GM18526 (cell line): ENCODE results near the gene PIAS2.
A peak's percentile ranks its signal among the peaks of the same experiment; 100 is the strongest.

ENCODE experiments used
- POLR2A ChIP-seq: IDR thresholded peaks from 3 replicates; pipeline ENCODE4 v1.6.1; 2011; ENCODE audit not compliant: insufficient read length; ENCODE audit errors: extremely low read depth

The PIAS2 gene, protein sequence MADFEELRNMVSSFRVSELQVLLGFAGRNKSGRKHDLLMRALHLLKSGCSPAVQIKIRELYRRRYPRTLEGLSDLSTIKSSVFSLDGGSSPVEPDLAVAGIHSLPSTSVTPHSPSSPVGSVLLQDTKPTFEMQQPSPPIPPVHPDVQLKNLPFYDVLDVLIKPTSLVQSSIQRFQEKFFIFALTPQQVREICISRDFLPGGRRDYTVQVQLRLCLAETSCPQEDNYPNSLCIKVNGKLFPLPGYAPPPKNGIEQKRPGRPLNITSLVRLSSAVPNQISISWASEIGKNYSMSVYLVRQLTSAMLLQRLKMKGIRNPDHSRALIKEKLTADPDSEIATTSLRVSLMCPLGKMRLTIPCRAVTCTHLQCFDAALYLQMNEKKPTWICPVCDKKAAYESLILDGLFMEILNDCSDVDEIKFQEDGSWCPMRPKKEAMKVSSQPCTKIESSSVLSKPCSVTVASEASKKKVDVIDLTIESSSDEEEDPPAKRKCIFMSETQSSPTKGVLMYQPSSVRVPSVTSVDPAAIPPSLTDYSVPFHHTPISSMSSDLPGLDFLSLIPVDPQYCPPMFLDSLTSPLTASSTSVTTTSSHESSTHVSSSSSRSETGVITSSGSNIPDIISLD

DNA sequence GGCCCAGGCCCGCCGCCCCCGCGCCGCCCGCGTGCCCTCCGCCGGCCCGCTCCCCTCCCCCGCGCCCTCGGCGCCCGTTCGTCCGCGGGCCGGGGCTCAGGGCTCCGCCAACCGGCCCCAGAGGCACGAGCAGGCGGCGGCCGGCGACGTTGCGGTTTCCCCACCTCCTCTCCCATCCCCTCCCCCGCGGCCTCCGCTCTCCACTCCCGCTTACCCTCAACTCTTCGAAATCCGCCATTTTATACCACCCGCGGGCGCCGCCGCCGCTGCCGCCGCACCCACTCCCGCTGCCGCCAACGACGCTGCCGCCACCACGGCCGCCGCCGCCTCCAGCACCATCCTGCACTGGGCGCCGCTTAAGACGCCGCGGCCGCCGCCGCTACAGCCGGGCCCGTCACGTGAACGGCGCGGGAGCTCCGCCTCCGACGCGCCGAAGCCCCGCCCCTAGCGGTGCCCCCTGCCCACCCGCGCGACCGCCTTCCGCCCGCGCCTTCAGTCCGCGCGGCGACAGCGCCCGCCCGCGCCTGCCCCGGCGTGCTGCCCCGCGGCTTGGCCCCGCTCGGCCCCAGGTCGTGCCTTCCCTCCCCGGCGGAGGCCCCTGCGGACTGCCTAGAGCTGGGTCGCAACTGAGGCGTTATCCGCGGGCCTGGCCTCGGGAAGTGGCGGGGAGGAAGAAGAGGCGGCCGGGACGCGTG lies at the start of gene PIAS2, which contains the start of gene KATNAL2:
Gene PIAS2, minus strand, starts transcription at position 400 of the 695 bp plus-strand sequence. Its CDS starts 162 bp downstream, at position 238.
Gene KATNAL2, plus strand, starts transcription at position 495 of the 695 bp plus-strand sequence. CDS start 29,271 bp downstream, outside the sequence.
- TF ChIP-seq POLR2A, result peak; percentile 93

DNA sequence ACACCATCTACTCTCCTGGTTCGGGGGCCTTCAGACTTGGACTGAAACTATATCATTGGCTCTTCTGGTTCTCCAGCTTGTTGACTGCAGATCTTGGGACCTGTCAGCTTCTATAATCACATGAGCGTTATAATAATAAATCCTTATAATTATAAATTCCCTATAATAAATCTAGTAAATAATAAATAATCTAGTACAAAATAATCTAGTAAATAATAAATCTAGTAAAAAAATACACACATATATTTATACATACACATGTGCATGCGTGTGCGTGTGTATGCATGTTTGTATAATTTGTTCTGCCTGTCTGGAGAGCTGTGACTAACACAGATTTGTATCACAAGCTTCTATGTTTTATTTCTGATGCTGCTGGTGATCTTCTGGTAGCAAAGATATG lies 40.9 kb upstream of the PIAS2 start:
- TF ChIP-seq POLR2A, result no peak

DNA sequence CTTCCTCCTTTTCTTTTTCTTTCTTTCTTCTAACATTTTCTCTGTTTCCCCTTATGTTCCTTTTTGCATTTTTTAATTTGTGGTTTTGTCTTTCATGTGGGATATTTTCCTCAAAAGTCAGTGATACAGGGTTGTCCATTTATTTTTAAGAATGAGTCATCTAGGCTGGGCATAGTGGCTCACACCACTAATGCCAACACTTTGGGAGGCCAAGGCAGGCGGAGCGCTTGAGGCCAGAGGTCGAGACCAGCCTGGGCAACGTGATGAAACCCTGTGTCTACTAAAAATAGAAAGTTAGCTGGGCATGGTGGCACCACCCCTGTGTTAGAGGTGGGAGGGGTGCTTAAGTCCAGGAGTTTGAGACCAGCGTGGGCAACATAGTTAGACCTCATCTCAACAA lies 35.9 kb upstream of the PIAS2 start:
- TF ChIP-seq POLR2A, result no peak

DNA sequence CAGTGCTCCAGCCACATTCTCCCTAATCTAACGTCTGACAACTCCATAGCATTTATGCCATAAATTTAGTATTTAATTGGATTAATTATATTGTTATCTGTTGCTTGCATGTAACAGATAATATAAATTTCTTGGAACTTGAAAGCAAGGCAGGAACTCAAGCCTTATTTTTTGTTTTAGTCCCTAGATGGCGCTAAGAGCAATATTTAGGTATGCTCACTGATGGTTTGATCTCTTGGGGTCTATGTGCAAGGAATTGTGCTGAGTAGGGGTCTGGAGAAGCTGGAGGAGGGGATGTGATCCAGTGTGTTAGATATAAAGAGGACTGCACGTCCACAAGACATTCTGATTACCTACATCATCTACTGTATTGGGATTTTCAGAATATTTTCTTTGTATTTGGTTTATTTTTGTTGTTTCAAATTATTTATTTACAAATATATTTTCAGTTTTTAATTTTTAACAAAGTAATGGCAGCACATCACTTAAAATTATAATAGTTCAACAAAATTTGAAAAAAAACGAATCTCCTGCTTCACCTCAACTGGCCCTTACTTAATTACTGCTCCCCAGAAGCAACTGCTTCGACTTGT lies 32.9 kb upstream of the PIAS2 start:
- no peak for TF ChIP-seq POLR2A

DNA sequence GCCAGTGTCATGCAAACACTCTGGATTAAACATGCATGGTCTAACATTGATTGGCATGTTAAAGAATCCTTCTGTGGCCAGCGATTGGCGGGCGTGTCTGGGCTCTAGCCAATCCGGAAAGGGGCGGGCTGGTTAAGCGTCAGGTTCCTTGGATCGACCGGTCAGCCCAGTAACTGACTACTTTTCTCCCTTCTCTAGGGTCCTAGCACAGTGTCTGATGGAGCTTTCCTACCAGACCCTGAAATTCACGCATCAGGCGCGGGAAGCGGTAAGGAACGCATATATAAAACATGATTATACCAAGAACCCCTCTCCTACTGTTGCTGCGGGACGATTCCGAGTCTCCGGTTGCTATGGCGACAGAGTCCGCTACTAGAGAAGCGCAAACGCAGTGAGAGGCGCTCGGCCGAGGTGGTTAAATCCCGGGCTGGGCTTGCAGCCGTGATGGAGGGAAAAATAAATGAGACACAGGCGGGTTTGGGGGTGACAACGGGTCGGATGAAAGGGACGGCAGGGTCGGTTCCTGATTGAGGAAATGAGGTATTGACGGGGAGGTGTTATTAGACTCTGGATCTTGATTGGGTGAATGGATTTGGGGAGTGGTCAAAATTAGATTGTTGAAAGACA lies 29.5 kb upstream of the PIAS2 start:
- TF ChIP-seq POLR2A, result no peak

DNA sequence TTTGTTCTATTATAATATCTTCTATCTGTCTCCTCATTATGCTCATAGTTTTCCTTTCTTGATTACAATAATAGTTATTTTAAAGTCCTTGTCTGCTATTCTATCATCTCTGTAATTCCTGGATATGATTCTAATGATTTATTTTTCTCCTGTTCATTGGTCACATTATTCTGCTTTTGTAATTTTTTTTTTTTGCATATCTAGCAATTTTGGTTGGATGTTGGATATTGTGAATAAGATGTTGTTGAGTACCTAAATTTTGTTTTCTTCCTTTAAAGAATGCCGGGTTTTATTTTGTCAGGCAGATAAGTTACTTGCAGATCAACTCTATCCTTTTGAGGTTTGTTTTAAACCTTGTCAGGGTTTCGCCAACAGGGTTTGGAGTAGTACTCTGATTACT lies 25.3 kb upstream of the PIAS2 start:
- TF ChIP-seq POLR2A, result no peak

DNA sequence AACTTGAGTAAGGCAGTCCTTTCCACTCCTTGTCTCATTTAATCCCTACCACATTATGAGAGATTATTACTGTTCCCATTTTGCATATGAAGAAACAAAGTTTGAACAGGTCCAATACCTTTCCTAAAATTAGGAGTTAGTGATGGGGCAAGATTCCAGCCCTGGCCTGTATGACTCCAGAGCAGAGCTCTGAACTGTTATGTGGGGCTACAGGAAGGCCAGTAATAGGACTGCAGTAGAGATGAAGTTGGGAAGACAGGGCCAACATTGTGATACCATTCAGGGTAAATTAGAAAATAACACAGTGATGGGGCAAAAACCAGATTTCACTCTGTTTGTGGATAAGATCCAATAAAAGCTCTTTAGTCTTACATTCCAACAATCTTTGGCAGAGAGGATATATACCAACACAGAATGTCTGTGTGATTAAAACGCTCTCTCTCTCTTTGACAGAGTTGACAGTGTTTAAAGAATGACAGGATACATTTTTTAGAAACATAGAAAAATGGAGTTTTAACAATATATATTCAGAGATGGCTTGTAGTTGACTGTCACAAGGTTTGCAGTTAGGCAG lies 22.8 kb upstream of the PIAS2 start:
- TF ChIP-seq POLR2A, result no peak

DNA sequence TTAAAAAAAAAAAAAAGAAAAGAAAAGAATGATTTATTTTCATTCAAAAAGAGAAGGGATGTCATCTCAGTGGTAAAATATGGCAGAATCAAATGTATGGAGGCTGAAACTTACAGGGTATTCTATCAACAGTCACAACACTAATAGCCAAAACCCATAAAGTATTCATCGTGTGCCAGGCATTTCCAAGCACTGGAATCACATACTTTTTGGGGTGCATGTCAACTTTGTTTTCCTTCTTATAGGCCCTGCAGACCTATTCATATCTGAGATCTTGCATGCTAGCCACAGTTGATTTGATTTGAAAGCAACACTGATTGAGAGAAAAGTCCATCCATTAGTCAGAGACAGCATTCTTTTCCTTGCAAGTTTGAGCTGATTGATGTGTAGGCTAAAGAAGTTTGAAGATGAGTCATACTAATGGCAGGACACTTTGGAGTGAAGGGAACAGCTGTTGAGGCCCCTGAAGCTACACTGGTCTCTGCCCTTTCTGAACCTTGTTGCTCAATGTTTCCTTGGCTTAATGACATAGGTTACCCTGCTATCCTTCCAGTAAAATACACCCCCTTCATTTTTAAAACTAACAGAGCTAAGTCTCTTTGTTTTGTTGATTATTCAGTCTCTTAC lies 22.1 kb upstream of the PIAS2 start:
- no peak for TF ChIP-seq POLR2A

DNA sequence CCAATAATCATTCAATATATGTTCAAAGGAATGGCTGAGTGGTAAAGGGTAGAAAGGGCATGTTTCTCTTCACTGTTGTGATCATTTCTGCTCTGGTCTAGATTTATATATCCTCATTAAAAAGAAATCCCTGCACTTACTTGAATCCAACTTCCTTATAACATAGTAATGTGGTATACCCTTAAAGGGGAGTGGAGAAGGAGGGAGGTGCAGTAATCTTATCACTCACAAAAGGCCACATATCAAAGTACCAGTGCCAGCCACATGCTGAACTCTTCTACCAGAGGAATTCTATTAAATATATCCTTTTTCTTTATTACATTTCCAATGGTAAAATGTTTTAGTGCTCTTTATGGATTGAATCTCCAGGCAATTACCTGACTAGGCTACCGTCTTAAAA lies 3.3 kb upstream of the PIAS2 start:
- no peak for TF ChIP-seq POLR2A

DNA sequence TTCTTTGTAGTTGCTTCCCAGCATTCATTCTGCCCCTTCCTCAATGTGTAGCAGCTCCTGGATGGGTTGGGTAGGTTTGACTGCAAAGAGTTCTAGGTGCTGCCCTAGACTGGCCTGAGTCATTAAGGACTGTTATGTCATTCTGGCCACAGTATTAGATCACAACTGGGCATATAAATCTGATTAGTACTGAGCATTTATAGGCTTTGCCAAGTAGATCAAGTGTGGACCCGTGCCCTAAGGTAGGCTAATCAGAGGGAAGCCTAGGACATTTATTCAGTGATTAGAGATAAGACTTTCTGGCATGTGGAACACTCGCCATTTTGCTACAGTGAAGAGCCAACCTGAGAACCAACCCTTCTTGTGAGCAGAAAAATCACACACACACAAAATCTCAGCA lies 2.8 kb upstream of the PIAS2 start:
- TF ChIP-seq POLR2A, result no peak

DNA sequence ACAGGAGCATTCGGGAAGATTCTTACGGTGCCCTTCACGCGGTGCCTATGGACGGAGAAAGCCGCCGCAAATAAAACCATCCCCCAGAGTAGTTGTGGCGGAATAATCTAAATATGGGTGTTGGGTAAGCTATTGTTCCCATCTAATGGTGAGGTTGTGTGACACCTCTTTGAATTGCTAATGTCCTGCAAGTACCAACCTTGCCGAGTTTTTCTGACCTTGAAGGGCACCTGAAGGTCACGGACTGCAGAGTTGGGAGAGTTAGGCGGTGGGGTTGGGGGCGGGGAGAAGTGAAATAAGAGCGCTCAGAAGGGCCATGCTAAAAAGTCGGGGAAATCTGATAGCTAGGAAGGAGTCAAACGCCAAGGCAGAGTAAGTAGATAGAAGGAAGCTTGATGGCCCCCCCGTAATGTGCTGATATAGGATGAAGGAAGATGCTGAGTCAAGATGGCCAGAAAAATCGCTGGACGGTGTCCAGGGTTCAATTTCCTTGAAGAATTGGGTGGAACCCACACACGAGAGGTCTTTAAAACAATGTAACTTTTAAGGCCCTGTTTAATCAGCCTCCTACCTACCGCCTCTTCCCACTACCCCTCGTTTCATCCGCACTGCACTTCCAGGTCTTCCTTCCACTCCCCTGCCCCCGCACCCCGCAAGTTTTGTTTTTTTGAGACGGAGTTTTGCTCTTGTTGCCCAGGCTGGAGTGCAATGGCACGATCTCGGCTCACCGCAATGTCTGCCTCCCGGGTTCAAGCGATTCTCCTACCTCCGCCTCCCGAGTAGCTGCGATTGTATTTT lies 695 bp upstream of the PIAS2 start:
- no peak for TF ChIP-seq POLR2A

DNA sequence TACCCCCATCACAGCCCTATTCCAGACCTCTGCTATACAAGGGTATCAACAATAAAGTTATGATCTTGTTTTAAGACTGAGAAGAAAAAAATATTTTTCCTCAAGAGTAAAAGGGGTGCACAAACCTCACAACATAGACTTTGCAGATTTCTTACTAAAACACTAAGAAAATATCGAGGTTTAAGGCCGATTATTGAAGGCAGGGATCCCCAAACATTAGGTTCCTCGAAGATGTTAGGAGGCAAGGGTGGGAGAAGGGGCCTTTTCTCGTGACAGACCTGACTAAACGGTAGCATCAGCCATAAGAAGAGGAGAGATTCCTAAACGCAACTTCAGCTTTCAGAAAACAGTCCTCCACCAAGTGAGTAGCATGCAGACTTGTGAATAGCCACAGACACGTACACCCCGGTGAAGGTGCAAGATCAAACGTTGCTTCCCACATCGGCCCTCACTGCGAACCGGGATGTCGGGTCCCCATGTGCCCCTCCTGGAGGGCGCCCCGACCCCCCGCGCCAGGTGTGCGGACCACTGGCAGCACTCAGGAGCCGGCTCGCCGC lies 678 bp downstream of the PIAS2 start:
- no peak for TF ChIP-seq POLR2A
